ENCODE results near the gene INPP5E. TPM values are rescaled to one million over a fixed set of nuclear protein-coding genes. Genes with fewer than 3 reads are reported as not detected.

INPP5E gene
- total RNA-seq, 6 experiments from 2014 or later = 5.9 to 7.6 (median 6.0) TPM

DNA sequence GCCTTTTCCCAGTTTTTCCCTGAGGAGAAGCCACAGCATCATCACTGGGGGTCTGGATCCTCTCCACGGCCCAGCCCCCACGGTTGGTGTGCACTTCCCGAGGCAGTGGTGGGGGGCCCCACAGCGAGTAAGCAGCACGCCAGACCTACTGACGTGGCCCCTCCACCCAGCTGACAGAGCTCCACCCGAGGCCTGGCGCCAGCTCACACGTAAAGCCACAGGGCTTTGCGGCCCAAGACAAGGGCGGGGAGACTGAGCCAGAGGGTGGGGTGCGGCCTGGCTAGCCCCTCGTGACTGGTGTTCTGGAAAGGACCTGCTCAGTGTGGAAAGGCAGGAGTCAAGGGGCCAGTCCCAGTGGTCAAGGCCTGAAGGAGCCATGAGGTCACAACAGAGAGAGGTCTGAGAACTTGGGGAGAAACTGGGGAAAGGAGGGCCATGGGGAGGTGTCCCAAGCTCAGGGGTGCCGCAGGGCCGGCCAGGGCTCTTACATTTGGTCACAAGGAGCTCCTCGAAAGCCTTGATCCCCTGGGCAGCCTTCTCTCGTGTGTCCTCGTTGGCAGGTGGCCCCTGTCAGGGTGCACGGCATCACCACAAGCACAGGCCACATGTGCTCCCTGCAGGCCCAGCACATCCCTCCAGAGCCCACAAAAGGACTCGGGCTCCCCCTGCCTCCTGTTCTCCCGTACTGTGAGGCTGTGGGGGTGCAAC is 45.2 kb downstream of the INPP5E start:
- TF ChIP-seq, protein P1, sequence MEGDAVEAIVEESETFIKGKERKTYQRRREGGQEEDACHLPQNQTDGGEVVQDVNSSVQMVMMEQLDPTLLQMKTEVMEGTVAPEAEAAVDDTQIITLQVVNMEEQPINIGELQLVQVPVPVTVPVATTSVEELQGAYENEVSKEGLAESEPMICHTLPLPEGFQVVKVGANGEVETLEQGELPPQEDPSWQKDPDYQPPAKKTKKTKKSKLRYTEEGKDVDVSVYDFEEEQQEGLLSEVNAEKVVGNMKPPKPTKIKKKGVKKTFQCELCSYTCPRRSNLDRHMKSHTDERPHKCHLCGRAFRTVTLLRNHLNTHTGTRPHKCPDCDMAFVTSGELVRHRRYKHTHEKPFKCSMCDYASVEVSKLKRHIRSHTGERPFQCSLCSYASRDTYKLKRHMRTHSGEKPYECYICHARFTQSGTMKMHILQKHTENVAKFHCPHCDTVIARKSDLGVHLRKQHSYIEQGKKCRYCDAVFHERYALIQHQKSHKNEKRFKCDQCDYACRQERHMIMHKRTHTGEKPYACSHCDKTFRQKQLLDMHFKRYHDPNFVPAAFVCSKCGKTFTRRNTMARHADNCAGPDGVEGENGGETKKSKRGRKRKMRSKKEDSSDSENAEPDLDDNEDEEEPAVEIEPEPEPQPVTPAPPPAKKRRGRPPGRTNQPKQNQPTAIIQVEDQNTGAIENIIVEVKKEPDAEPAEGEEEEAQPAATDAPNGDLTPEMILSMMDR (IDR thresholded peaks at IDR 0.05) = no peak
- TF ChIP-seq POLR2A (IDR thresholded peaks at IDR 0.05) = no peak
- peaks cover 0 to 54% (median 10%) of the 10 kb centered on the region in 4 donors for H3K36me3 ChIP-seq
- H3K4me1 ChIP-seq = peaks cover 0 to 27% (median 11%) of the 10 kb centered on the region in 4 donors
- DNase-seq = peak in 1 of 3 donors; percentile 18
- 100% methylated on average over 1 of the region's 21 CpGs for WGBS (ENCODE audit: insufficient coverage, low coverage, low lambda C conversion rate, missing lambda C conversion rate)
- no peaks in the 10 kb centered on the region for H3K27me3 ChIP-seq
- intact Hi-C loops (cut with DNase I) = no loop called here
- ATAC-seq = no peak
- H3K4me3 ChIP-seq = no peak overlapping the region
- H3K9me3 ChIP-seq = no peaks in the 10 kb centered on the region
- H3K27ac ChIP-seq = peak overlapping the region in 1 of 3 donors; percentile 78

DNA sequence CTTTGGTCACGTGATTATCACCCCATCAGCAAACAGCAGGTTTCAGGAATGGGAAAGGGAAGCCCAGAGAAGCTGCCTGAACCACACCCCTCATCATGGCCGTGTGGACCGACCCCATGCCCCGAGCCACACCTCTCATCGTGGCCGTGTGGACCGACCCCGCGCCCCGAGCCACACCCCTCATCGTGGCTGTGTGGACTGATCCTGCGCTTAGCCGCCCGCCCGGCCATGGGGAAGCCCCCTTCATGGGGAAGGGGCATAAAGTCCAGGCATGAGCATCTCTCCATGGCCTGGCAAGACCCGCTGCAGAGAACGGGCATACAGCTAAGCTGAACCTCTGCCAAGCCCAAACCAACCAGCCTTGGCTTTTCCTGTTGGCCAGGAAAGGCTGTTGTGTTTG is 46.1 kb downstream of the INPP5E start:
- TF ChIP-seq, protein P1 (IDR thresholded peaks at IDR 0.05) = no peak
- TF ChIP-seq POLR2A (IDR thresholded peaks at IDR 0.05) = no peak
- peaks cover 0 to 59% (median 14%) of the 10 kb centered on the region in 4 donors for H3K36me3 ChIP-seq
- H3K27me3 ChIP-seq = no peaks in the 10 kb centered on the region
- no peak for ATAC-seq
- DNase-seq = peak in 1 of 3 donors; percentile 47
- peaks cover 0 to 23% (median 10%) of the 10 kb centered on the region in 4 donors for H3K4me1 ChIP-seq
- H3K9me3 ChIP-seq = no peaks in the 10 kb centered on the region
- no peak overlapping the region for H3K27ac ChIP-seq
- intact Hi-C loops (cut with DNase I) = no loop called here
- no peak overlapping the region for H3K4me3 ChIP-seq
- WGBS (ENCODE audit: insufficient coverage, low coverage, low lambda C conversion rate, missing lambda C conversion rate) = 86% methylated on average over 7 of the region's 17 CpGs

DNA sequence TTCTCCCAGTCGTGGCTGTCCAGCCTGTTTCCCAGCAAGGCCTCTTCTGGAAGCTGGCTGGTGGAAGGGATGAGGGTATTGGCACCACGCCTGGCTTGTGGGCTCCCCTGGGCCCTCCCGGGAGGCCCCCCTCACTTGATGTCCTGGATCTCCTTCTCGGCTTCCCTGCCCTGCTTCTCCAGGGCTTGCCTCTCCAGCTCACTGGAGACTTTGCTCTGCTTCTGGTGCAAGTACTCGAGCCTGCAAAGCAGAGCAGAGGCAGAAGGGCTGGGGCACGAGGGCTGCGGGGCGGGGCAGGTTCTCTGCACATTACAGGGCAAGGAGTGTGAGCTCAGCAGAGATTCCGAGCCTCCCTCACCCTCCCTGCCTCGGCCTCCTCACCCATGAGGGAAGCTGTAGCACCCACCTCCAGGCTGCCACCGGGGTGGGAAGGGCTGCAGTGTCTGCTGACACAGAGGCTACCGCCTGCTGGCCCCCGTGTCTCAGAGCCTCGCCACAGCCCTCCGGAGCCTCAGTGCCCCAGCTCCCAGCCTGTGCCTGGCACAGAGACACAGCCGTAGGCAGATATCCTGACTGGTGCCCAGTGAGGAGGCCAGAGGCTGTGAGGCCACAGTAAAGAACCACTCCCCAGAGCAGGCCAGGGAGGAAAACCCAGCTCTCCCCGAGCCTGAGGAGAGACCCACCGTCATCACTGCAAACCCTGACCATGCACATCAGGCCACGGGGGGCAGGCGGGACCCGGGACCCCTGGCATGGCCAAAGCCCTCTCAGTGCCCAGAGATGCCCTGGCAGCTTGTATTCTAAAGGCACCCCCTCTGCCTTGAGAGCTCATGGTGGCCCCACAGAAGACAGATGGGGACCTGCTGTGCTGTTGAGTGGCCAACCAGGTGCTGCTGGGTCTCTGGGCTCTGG is 46.9 kb downstream of the INPP5E start:
- Histone ChIP-seq H3K9me3 (no peaks in the 10 kb centered on the region), H3K36me3 (peaks cover 0 to 64% (median 18%) of the 10 kb centered on the region in 4 donors), H3K27ac (no peak overlapping the region), H3K4me1 (peaks cover 0 to 23% (median 10%) of the 10 kb centered on the region in 4 donors), H3K4me3 (no peak overlapping the region), H3K27me3 (no peaks in the 10 kb centered on the region)
- no peak for DNase-seq
- ATAC-seq = no peak
- 83% methylated on average over 4 of the region's 21 CpGs for WGBS (ENCODE audit: insufficient coverage, low coverage, low lambda C conversion rate, missing lambda C conversion rate)
- intact Hi-C loops (cut with DNase I) = no loop called here
- TF ChIP-seq, protein P1 (IDR thresholded peaks at IDR 0.05) = no peak
- no peak for TF ChIP-seq POLR2A (IDR thresholded peaks at IDR 0.05)

DNA sequence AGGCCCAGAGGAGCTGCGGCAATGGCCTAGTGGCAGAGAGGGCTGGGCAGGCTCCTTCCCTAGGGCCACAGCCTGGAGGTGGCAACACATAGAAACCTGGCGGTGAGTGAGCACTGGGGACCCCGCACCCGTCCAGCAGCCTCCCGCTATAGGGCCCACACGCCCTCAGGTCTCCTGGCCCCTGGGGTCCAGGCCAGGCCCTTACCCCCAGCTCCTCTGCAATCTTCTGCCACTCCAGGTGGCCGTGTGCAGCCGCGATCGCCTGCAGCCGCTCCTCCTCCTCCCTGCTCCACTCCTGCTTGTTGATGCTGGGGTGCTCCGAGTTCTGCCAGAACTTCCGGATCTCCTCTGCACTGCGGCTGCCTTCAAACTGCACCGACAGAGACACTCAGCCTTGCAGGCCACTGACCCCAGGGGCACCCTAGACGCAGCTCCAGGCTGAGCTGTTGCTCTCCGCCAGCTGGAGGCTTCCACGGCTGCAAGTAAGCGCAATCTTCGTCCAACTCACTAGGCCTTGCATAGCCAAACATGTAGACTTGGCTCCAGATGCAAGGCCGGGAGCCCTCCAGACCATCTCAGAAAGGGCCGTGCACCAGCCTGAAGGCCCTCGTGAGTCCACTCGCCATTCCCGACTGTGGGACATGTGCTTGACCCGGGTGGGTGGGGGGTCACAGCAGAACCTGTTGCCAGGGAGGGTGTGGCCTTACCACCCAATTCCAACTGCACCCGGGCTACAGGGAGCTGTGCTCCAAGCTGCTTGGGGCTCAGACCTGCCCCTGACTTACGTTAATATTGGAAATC is 47.7 kb downstream of the INPP5E start:
- TF ChIP-seq POLR2A (IDR thresholded peaks at IDR 0.05) = no peak
- TF ChIP-seq, protein P1 (IDR thresholded peaks at IDR 0.05) = no peak
- Histone ChIP-seq H3K27me3 (no peaks in the 10 kb centered on the region), H3K9me3 (no peaks in the 10 kb centered on the region), H3K4me1 (peaks cover 0 to 22% (median 10%) of the 10 kb centered on the region in 4 donors), H3K36me3 (peaks cover 0 to 71% (median 22%) of the 10 kb centered on the region in 4 donors), H3K4me3 (no peak overlapping the region), H3K27ac (no peak overlapping the region)
- DNase-seq (no peak), ATAC-seq (no peak)
- WGBS (ENCODE audit: insufficient coverage, low coverage, low lambda C conversion rate, missing lambda C conversion rate) = 70% methylated on average over 8 of the region's 28 CpGs
- intact Hi-C loops (cut with DNase I) = no loop called here

Measured in right lobe of liver (tissue), 6 donors.